DND-41 (cell line): ENCODE measurements around the gene DCST1.

ENCODE experiments used
- CTCF ChIP-seq: IDR thresholded peaks from 2 replicates; pipeline ENCODE4 v1.5.1; 2012; ENCODE audit warnings: borderline replicate concordance, low read length, moderate library complexity, mild to moderate bottlenecking; ENCODE audit not compliant: poor library complexity, severe bottlenecking; ENCODE audit errors: extremely low read depth
- EZH2 ChIP-seq: IDR thresholded peaks from 3 replicates; pipeline ENCODE4 v1.6.1; 2012; ENCODE audit warnings: borderline replicate concordance, low read depth, mild to moderate bottlenecking, moderate library complexity, low read length, inconsistent platforms; ENCODE audit not compliant: severe bottlenecking

GRCh38 chr1:155064832-155065429 lies 31.3 kb downstream of the DCST1 start:
- no peak for TF ChIP-seq CTCF
- TF ChIP-seq EZH2: no peak
